COLO668 (cell line): ENCODE results near the gene GPC3.

Source experiments
- DNase-seq: peaks from one replicate; lab custom pipeline; 2025; ENCODE audit not compliant: unreplicated experiment; lab: John Stamatoyannopoulos, UW

GPC3 gene

DNA sequence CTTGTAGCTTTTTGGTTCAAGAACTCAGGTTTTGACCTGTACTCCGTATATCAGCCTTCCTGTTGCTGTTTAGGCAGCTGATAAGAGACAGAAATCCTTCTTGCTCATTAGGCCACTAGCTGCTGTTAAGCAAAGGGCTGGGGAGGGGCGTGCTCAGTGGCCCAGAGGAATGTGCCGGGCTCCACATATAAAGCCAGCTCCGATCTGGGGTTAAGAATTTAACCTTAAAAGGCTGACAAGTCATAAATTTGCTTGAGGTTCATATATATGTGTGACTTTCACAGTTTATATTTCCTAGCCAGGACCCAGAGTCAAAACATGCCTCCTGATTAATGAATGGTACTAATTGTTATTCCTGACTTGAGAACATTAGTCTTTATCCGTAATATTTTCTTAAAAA lies 15.3 kb downstream of the GPC3 start:
- no peak for DNase-seq

- DNase-seq, result no peak
Measured at GRCh38 chrX:133969191-133969590, 16.2 kb downstream of the GPC3 start.

DNA sequence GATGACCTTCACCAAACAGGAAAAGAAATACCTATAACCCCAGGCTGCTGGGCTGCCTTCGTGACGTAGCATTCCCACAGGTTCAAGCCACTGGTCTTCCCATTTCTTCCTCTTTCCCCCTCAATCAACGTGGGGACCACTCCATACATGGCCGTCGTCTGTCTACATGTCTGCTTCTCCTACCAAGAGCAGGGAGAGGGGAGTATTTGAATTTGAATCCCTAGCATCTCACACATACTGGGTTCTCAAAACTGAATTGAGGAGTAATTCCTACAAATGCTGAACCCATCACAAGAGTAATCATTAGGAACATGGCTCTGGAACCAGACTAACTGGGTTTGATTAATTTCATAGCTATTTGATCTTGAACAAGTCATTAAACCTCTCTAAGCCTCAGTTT lies 17.3 kb downstream of the GPC3 start:
- DNase-seq, result no peak

GRCh38 chrX:133966199-133966598 lies 19.2 kb downstream of the GPC3 start:
- no peak for DNase-seq

GRCh38 chrX:133965321-133965720 lies 20.1 kb downstream of the GPC3 start:
- no peak for DNase-seq

DNA sequence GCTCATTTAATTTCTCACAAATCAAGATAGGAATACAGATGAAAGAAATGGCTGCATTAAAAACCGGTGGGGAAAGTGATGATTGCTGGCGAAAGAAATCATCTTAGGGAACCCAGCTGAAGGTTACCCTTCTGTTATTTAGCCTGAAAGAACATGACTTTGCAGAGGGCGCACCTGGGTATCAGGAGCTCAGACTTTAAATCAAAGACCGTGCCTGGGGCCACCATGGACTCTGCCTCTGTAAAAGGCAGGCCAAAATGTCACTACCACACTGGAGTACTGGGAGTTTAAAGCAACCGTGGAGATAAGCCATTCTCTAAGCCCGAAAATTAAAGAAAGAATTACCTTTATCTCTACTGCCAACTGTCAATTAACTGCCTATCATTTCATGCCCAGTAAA lies 24.3 kb downstream of the GPC3 start:
- DNase-seq, result no peak

GRCh38 chrX:133959972-133960371 lies 25.4 kb downstream of the GPC3 start:
- no peak for DNase-seq

GRCh38 chrX:133958997-133959688 lies 26.3 kb downstream of the GPC3 start:
- DNase-seq, result no peak

- DNase-seq, result no peak
Measured at GRCh38 chrX:133956570-133957340, 28.6 kb downstream of the GPC3 start.

DNA sequence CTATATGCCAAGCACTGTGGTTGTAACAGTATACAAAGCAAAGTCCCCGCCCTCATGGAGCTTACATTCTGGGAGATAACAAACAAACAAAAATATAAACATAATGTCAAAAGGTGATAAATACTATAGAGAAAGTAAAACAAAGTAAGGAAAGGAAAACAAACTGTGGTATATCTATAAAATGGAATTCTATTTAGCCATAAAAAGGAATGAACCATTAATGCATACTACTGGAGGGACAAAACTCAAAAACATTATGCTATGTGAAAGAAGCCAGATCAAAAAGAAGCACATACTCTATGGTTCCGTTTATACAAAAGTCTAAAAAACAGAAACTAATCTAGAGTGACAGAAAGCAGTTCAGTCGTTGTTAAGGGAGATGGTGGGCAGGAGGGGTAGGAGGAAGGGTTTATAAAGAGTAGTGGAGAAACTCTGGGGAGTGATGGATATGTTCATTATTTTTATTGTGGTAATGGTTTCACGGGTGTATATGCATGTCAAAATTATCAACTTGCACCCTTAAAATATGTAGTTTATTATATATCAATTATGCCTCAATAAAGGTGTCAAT lies 31.5 kb downstream of the GPC3 start:
- no peak for DNase-seq

- DNase-seq, result no peak
Measured at GRCh38 chrX:133953078-133953477, 32.3 kb downstream of the GPC3 start.

- no peak for DNase-seq
Measured at GRCh38 chrX:133951098-133951497, 34.3 kb downstream of the GPC3 start.

GRCh38 chrX:133950214-133950613 lies 35.2 kb downstream of the GPC3 start:
- DNase-seq, result no peak

- no peak for DNase-seq
Measured at GRCh38 chrX:133948895-133949294, 36.5 kb downstream of the GPC3 start.

- DNase-seq, result no peak
Measured at GRCh38 chrX:133947996-133948395, 37.4 kb downstream of the GPC3 start.

DNA sequence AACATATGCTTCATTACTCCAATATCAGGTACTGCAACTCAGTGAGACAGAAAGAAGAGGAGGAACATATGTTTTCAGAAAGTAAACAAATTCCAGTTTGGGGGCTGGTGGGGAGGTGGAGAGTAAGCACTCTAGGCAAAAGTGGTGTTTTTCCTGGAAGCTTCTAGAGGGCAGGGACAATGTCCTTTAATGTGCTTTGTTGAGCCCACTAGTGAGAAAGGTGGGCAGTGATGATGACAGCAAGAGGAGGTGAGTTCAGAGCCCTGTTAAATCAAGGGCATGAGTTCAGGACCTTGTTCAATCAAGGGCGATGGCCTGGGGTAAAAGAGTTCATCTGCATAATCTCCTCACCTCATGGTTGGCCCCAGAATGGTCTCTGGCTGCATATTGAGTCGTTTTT lies 38.4 kb downstream of the GPC3 start:
- no peak for DNase-seq

DNA sequence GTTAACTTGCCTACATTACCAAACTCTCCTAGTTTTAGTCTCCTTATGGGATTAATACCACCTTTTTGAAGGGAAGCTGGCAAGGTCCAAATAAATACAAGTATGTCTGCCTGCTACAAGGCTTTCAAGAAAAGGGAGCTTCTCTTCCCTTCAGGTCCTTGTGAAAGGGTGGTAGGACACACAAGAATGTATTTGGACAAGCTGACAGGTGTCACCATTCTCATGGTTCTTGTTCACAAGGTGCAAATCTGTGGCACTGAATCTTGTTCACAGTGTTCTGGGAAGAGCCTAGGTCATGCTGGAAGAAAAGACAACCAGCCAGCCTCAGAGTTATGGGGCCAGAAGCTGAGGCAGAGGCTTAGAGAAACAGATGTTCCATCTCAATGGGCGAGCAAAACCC lies 41.9 kb downstream of the GPC3 start:
- no peak for DNase-seq

- no peak for DNase-seq
Measured at GRCh38 chrX:133939655-133940302, 45.6 kb downstream of the GPC3 start.

DNA sequence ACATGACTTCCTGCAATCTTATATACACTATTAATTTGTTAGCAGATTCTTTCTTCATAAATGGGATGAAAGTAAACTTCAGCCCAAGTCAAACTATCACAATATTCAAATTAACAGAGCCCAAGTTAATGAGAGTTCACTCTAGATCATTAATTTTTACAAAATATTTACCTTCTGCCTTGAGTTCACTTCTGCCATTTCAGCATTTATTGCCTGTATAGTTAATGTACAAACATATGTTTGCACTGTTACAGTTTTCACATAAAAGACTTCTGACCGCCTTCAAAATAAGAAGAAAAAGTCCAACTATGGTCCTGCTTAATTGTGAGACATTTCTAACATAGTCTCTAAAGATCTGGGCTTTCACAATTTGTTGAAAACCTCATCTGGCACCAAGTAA lies 46.9 kb downstream of the GPC3 start:
- DNase-seq, result no peak

DNA sequence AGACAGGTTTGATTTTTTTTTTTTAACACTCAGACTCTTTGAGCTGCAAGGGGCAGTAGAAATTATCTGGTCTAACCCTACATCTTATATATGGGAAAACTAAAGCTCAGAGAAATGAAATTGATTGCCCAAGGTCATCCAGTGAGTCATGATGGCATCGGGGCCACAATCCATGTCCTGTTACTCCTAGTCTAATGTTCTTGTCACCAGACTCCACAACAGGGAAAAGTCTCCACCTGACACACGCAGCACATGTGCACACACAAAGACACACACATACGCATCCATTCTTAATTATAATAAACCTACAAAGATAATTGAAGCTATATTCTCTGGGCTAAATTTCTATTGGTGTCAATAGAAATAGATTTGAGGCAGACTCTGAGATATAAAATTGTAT lies 48.4 kb downstream of the GPC3 start:
- no peak for DNase-seq

GRCh38 chrX:133935076-133935475 lies 50.3 kb downstream of the GPC3 start:
- DNase-seq, result no peak

DNA sequence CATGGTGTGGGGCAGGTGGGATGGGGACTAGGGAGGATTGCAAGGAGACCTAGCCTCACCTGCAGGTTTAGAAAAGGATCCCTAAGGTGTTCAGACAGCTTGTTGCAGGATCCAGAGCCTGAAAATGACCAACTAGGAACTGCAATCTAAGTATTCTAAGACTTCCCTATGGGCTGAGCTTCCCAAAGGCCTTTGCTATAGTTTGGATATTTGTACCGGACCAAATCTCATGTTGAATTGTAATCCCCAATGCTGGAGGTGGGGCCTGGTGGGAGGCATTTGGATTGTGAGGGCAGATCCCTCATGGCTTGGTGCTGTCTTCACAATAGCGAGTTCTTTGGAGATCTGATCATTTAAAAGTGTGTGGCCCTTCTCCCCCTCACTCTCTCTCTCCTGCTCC lies 52.1 kb downstream of the GPC3 start:
- DNase-seq, result no peak
